Measurements from ENCODE around the gene DOC2A. TPM values are rescaled to one million over a fixed set of nuclear protein-coding genes. Genes with fewer than 3 reads are reported as not detected.

The DOC2A gene
- total and polyA plus RNA-seq, 9 of the 15 experiments (the other 6 are each of a cell fraction or from before 2014, with no cell fraction given), result 0.03 to 0.38 (median 0.28) TPM; not detected in 1

GRCh38 chr16:30054959-30055553 is 44.2 kb upstream of the DOC2A start (continued):
- TF ChIP-seq MYC (IDR thresholded peaks at IDR 0.05; ENCODE audit: low read depth, low read length) (0 out of 2 replicates have a peak, but pooled peaks have one; percentile 35), MYC (CRISPR knock-in tag; IDR thresholded peaks at IDR 0.05; ENCODE audit: borderline replicate concordance, low read depth) (no peak), CTCF (IDR thresholded peaks at IDR 0.05 in 2 of 3, conservative IDR thresholded peaks at IDR 0.05 in 1 of 3; ENCODE audit: insufficient read depth in 2 of 3, low read depth in 1 of 3, low read length in 3 of 3) (peak; percentile 82 to 90 (median 85)), RAD21 (CRISPR knock-in tag; conservative IDR thresholded peaks at IDR 0.05 in 1 of 2, IDR thresholded peaks at IDR 0.05 in 1 of 2) (peak; percentile 23 to 62; a peak in 3 of 4 replicates), PHB (CRISPR knock-in tag; IDR thresholded peaks at IDR 0.05) (no peak), ZKSCAN1 (IDR thresholded peaks at IDR 0.05; ENCODE audit: low read depth, low read length) (no peak), SMC3 (conservative IDR thresholded peaks at IDR 0.05; ENCODE audit: insufficient read depth, low read depth, low read length) (0 out of 2 replicates have a peak, but pooled peaks have one; percentile 41), GATAD2A (IDR thresholded peaks at IDR 0.05) (0 out of 2 replicates have a peak, but pooled peaks have one; percentile 56), SOX6 (IDR thresholded peaks at IDR 0.05) (no peak), ATF1 (CRISPR knock-in tag; IDR thresholded peaks at IDR 0.05) (no peak), ATF1 (tag; IDR thresholded peaks at IDR 0.05) (0 out of 2 replicates have a peak, but pooled peaks have one; percentile 8), MAZ (CRISPR knock-in tag; conservative IDR thresholded peaks at IDR 0.05 in 1 of 2, IDR thresholded peaks at IDR 0.05 in 1 of 2) (peak in 1 of 2 experiments; percentile 69; a peak in 2 of 4 replicates), CTCFL (IDR thresholded peaks at IDR 0.05; ENCODE audit: borderline replicate concordance, insufficient read depth, low read depth, low read length, poor library complexity, severe bottlenecking) (peak; percentile 72), MTA3 (IDR thresholded peaks at IDR 0.05; ENCODE audit: borderline replicate concordance) (0 out of 2 replicates have a peak, but pooled peaks have one; percentile 34), KLF16 (IDR thresholded peaks at IDR 0.05) (0 out of 2 replicates have a peak, but pooled peaks have one; percentile 23), CTBP1 (IDR thresholded peaks at IDR 0.05; ENCODE audit: borderline replicate concordance) (peak; percentile 55; the same call in 1 of the 2 replicates), ZNF717 (CRISPR knock-in tag; IDR thresholded peaks at IDR 0.05) (no peak), RCOR1 (IDR thresholded peaks at IDR 0.05; ENCODE audit: borderline replicate concordance in 1 of 2, low read depth in 2 of 2, low read length in 2 of 2) (peak in 1 of 2 experiments; percentile 77; a peak in 2 of 4 replicates), NR2C2 (CRISPR knock-in tag; IDR thresholded peaks at IDR 0.05) (no peak), NR2C2 (tag; IDR thresholded peaks at IDR 0.05) (peak; percentile 37; the same call in 1 of the 2 replicates)
